GM21515 (cell line): ENCODE results near the gene MCF2L2.
A peak's percentile ranks its signal among the peaks of the same experiment; 100 is the strongest.
"Not testable (repeated sequence)": the region's sequence is repeated elsewhere in the genome, so short reads cannot be mapped to it uniquely, and the experiment has no call there.

Source experiments
- ATAC-seq: cut with Tn5 transposase; IDR thresholded peaks from one replicate; pipeline ENCODE4 v1.9.1; 2021; ENCODE audit not compliant: unreplicated experiment

Gene MCF2L2

DNA sequence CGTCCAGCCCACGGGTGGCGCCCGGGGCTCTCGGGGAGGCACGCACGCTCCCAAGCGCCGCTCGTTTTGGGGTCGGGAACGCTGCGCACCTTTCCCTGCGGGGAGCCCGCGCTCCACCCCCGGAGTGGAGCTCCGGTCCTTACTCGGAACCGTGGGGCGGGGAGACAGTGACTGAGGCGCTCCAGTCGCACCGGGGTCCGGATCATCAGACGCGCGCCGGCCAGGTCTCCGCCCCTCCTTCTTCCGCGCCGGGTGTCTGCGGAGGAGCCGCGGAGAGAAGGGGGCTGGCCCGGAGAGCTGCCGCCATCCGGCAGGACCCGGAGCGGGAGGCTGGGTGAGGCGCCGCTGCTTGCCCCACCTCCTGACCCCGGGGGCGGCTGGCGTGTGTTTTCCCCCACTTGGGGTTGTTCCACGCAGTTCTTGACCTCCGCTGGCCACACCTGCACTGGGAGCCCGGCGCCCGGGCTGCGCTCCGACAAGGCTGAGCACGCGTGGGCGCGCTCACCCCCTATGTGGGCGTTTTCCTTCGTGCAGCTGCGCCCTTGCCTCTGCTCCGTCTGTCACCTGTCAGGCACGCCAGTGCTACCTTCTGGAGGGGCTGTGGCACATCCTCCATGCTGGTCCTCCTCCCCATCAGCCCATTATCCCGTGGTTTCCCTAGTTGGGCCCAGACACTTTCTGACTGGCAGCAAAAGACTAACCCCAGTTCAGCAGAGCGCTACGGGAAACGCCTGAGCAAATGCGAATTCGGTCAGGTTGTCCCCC lies at the start of gene MCF2L2:
TSS of gene MCF2L2 (minus strand) at position 173 of the 765 bp plus-strand sequence. CDS start 642 bp downstream, outside the sequence.
- ATAC-seq: peak; percentile 75

GRCh38 chr3:183477801-183478456 lies 49.5 kb upstream of the MCF2L2 start:
- ATAC-seq: no peak

DNA sequence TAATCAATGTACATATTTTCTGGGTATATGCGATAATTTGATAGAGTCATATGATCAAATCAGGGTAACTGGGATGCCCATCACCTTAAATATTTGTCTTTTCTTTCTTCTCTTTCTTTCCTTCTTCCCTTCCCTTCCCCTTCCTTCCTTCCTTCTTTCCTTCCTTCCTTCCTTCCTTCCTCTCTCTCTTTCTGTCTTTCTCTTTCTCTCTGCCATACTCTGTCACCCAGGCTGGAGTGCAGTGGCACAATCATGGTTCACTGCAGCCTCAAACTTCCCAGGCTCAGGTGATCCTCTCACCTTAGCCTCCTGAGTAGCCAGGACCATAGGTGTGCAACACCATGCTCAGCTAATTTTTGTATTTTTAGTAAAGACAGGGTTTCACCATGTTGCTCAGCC lies 47.3 kb upstream of the MCF2L2 start:
- ATAC-seq: not testable (repeated sequence)

GRCh38 chr3:183475016-183475763 lies 46.8 kb upstream of the MCF2L2 start:
- no peak for ATAC-seq

DNA sequence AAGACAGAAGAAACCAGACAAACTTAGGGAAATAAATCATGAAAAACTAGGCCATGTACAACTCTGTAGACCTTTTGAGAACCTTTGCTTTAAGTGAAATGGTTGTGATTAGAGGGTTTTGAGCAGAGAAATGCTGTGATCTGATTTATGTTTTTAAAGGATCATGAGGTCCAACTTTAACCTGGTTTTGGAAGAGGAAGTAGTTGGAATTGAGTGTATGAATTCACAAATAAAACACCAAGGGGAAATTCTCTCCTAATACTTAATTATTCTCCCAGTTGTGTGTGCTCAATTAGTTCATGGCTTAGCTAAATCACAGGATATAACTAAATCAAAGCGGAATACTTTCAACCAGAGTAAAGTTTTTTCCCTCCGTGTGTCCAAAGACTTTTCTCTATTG lies 45.5 kb upstream of the MCF2L2 start:
- no peak for ATAC-seq

GRCh38 chr3:183472155-183472554 lies 43.7 kb upstream of the MCF2L2 start:
- ATAC-seq: no peak

DNA sequence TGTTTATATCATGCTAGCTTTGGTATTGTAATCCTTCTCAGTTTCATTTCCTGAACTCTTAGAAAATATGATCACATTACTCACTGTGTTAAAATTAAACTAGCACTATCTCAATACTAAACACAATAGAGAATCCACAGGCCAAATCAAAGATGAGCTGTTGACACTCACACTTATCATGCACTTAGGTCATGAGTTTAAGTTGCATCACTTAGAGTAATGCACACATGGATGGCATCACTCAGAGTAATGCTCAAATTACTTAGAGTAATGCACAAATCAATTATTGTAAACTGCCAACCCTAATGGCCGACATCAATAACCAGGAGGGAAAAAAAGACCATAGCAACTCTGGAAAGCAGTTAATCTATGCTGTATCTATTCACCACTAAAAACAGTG lies 40.0 kb upstream of the MCF2L2 start:
- ATAC-seq: no peak

DNA sequence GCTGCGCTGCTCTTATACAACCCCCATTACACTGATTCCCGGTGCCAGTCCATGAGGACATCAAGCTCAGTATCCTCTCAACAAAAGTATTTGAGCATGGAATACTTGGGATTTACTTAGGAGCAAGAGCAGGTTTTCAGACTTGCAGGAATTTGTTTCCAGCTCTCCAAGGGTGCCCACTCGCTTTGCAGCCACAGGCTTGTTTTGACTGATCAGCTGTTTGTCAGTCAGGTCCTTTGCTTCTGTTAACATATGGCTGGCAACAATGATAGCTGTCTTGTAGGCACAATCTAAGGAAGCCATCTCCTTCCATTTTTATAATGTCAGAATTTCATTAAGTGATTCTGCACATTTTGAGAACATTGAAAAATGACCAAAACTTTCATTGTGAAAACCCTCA lies 38.2 kb upstream of the MCF2L2 start:
- ATAC-seq: no peak

DNA sequence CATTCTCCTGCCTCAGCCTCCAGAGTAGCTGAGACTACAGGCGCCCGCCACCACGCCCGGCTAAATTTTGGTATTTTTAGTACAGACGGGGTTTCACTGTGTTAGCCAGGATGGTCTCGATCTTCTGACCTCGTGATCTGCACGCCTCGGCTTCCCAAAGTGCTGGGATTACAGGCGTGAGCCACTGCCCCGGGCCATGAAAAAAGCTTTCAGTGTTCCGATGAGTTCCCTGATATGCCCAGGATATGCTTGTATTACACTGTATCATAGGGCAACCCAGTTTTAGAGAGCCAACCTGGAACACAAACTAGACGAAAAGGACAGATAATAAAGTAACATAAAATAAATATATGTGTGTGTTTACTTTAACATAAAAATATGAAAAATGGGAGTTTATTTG lies 37.3 kb upstream of the MCF2L2 start:
- not testable (repeated sequence) for ATAC-seq

DNA sequence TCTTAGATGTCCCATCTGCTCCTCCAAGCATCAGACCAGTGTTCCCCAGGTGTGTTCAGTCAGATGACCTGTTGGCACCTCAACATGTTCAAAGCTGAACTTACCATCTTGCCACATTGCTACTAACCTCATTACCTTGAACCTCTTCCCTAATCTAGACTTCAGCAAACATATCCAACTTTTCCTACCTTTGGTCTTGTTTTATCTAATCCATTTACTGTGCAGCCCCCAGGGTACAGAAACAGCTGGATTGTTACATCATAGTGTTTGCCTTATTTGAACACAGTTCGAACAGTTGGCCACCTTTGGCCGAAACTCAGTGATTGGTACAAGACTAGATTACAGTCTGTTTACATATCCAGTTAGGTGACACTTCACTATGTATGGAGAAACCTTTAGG lies 36.1 kb upstream of the MCF2L2 start:
- ATAC-seq: no peak

DNA sequence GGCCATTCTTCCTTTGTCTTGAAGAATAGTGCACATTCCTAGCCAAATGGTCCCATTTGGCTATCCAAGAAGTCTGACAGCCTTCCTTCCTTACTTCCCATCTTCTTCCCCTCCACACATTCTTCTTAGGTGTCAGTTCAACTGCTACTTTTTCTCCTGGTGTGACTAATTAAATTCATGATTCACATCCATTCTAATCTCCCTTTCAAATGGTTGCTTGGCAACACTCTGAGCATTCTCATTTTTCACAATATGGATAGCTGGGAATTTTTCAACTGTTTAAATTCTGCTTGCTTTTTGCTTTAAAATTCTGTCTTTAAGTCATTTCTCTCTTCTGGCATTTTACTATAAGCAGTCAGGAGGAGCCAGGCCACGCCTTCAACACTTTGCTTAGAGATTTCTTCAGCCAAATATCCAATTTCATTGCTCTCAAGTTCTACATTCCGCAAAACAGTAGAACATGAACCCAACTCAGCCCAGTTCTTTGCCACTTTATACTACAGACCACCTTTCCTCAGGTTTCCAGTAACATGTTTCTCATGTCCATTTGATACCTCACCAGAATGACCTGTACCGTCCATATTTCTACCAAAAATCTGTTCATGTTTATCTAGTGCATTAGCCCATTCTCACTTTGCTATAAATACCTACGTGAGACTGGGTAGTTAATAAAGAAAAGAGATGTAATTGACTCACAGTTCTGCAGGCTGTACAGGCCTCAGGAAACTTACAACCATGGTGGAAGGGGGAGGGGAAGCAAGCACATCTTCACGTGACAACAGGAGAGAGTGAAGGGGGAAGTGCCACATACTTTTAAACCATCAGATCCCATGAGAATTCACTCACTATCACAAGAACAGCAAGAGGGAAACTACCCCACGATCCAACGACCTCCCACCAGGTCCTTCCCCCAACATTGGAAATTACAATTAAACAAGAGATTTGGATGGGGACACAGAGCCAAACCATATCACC lies 31.9 kb upstream of the MCF2L2 start:
- ATAC-seq: no peak

DNA sequence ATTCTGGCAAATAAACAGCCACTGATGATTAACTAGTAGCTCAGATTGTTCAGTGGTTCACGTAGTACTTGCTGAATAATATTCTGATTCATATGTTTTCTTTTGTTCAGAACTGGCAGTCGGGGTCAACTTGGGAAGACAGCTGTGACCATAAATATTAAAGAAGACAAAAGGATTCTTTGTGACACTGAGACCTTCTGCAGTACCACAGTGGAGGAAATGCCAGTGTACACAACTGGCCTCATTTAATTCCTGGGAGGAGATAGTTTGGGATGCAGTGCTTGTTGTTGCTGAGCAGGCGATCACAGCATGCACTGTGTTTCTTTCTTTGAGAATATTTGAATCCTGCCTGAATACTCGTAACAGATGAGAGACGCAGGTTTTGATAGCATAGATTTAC lies 26.7 kb upstream of the MCF2L2 start:
- ATAC-seq: no peak

DNA sequence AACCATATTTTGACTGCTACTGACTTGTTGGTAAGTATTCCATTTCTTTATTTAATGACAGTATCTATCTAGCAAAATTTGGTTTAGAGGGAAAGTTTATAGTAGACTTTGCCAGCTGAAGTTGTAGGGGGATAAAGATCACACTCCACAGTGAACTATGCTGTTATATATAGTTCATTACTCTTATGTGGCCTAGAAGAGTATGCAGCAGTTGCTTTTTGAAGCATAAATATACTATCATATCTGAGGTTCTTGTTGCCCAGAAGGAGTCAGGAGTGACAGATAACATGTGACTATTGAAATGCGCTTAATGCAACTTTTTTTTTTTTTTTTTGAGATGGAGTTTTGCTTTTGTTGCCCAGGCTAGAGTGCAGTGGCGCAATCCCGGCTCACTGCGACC lies 25.6 kb upstream of the MCF2L2 start:
- no peak for ATAC-seq

DNA sequence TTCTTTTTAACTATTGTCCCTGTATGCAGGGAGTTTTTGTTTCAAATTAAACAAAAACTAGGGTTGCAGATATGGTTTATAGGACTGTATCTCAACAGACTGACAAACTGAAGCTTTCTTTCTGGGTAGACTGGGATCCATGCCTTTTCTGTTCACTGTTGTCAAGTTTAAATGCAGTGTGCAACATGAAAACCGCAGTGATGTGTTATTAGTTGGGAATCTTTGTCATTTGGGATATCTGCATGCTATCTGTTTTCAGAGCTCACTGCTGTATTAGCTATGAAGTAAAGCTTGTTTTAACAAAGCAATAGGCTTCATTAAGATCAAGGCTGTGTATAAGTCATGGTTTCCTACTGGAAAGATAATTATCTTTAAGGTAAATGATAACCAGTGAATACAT lies 21.4 kb upstream of the MCF2L2 start:
- no peak for ATAC-seq

DNA sequence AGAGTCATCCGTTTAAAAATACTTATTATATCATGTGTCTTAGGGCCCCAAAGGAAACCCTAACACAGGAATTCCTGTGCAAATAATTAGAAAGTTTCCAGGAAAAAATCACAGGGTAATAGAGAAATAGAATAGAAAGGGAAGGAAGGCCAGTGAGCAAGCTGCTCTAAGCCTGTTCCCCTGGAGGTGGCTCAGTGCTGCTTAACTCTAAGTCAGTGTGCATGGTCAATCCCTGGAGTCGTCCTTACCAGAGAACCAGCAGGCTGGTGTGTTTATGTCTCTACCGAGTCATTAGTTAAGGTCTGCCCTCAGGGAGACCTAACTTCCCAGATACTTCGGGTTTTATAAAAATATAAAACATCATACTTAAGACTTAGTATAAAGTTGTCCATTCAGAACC lies 21.0 kb upstream of the MCF2L2 start:
- ATAC-seq: no peak

DNA sequence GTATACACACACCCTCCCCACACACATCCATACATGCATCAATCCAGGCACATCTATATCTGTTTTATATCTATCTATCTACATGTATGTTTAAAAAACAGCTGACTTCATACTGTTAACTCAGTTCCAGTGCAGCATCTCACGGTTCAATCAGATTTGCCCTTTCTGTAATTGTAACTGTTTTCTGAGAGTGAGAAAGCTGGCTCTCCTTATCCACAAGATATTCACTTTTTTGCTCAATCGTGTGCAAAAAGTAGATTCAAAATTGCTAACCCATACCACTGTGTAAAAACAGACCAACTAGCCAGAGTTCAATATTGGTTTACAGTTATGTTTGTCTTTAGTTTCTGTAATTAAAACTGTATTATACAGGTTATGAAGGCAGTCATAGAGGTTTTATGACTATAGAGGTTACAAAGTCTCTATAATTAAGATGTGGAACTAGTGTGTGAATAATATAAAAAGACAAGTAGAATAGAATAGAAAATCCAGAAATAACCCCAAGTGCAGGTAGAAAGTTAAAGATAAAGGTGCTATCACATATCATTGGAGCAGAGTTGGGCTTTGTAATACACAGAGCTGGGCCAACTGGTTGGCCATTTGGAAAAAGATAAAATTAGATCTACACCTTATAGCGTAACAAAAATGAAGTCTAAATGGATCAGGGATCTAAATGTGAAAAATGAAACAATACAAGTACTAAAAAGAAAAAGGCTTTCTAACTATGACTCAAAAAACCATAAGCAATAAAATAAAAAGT lies 20.1 kb upstream of the MCF2L2 start:
- no peak for ATAC-seq

GRCh38 chr3:183447206-183448001 lies 19.0 kb upstream of the MCF2L2 start:
- ATAC-seq: peak; percentile 82

DNA sequence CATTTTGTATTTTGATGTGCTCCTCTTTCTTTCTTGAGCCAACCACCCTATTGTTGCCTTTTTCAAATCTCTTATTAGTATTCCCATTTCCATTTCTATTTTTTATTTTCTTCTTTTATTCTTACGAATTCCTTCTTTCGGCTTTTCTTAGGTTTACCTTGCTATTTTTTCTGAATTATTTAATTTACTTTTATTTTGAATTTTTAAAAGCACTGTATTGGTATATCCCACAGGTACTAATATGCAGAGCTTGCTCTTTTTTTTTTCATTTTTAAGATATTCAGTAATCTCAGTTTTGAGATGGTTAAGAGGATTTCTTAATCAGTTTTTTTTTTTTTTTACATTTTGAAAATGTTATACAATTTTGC lies 18.4 kb upstream of the MCF2L2 start:
- no peak for ATAC-seq

- no peak for ATAC-seq
Measured at GRCh38 chr3:183444748-183445147, 16.3 kb upstream of the MCF2L2 start.
